GM19324 (cell line): Measurements from ENCODE around the gene GPR153.

ENCODE experiments used
- ATAC-seq: cut with Tn5 transposase; IDR thresholded peaks from one replicate; pipeline ENCODE4 v1.9.1; 2021; ENCODE audit warnings: mild to moderate bottlenecking, moderate library complexity; ENCODE audit not compliant: unreplicated experiment, low FRiP score

Gene GPR153

DNA sequence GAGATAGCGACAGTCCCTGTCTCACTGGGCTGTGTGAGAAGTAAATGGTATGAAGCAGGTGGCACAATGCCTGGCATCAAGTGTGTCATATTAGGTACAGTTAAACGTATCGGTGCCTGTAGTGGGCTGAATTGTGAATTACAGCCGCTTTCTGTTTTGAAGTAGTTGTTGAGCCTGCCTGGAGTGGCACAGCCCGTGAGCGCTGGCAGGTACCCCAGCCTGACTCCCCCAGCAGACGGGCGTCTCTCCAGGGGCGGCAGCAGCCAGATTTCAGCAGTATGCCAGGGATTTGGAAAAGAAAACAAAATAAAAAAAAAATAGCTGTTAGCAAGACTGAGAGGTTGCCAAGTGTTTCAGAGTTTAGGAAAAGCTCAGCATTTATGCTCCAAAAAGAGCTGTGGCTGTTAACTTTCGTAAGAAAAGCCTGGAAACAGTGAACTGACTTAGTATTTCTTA is 26.6 kb upstream of the GPR153 start:
- no peak for ATAC-seq

DNA sequence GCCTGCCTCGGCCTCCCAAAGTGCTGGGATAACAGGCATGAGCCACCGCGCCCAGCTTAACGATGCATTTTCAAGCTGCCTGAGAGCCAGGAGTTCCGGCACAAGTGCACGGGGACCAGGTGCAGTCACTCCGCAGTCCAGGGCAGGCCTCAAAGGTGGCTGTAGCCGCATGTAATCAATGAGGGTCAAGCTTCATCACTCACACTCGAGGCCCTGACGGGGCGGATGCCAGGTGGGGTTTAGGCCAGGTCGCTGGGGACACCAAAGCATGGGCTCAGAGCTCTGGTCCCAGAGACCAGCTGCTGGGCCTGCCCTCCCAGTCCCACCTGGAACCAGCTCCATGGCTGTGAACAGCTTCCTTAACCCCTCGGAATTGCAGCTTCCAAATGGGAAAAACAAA is 26.1 kb upstream of the GPR153 start:
- ATAC-seq, result no peak

DNA sequence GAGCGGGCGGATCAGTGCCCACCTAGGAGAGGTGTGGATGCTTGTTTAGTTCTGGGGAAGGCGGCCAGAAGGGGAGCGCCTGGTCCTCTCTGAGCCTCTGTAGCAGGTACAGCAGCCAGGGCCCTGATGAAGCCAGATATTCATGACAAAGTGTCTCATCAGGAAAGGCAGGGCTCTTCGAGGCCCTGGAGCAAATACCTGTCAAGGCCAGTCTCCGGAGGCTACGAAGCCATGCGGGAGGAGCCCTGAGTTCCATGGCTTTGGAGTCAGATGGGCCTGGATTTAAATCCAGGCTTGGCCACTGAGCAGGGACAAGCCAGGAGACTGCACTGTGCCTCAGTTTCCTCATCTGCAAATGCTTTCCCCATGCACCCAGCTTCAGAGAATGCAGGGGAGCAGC is 25.4 kb upstream of the GPR153 start:
- ATAC-seq, result no peak

DNA sequence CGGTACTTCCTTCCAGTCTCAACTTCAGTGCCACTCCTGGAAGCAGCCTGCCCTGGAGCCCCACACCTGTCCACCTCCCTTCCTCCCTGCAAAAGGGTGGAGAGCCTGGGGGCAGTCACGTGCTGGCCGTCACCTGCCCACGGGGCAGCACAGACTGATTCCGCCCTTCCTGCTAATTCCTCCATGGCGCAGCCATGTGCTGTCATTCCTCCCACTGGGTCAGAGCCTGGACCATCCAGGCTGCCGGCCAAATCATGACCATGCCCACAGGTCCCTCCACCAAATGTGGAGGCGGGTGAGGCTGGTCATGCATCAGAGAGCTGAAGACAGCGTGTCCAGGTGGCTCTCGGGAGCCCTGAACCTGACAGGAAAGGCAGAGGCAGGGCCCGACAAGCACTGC is 24.4 kb upstream of the GPR153 start:
- no peak for ATAC-seq

DNA sequence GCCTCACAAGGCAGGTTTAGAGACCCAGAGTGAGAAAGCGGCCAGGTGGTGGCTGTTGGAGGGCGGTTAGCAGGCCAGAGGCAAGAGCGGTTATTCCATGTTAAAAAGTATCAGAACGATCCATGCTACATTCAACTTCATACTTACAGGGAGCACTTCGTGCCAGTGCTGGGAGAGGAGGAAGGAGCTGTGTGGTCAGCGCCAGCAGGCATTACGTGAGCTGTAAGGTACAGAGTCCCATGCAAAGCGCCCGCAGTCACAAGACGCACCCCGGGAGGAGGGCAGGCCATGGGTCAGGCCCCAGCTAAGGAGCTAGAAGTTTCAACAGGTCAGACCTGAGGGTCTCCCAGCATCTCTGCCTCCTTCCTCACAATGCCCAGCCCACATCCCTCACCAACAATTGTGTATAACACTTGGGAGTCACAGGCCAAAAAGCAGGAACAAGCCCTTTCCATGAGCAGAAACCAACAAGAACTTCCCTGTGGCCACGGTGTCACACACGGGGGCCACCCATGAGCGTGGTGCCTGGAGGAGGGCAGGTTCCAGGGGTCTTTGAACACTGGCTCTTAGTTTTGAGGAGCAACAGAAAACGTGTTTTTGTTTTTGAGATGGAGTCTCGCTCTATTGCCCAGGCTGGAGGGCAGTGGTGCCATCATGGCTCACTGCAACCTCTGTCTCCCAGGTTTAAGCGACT is 21.8 kb upstream of the GPR153 start:
- ATAC-seq, result no peak

DNA sequence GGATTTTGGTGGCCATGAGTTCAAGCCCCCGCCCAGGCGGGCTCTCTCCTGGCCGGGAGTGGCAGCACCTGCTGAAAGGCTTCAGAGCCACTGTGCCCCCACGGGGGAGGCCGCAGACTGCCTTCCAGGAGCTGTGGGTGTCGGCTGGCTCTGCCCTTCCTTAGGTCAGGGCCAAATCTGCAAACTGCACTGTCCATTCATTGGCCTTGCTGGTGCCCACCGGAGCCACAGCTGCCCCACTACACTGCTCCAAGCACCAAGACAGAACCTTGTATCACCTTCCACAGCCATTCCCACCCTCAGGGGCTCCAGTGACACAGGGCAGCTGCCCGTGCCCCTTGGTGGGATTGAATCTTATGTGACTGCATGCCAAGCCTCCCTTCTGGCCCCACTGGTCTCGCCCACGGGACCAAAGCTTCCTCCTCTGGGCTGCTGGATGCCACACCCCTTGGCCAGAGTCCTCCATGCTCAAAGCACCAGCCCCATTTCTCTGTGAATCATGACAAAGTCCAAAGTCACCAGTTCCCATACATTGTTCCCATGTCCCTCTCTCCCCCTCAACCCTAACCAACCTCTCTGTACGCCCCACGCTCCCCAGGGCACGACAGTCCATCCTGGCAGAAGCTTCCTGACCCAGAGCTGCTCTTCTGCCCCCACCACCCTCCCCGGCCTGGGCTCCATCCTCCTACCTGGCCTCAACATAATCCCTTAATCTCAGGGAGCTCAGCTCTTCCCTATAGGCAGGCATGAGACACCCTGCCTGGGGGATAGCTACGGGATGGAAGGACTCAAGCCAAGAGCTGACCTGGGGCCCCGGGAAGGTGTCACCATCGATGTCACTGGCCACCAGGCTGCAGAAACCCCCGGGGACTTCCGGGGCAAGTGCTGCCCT is 20.9 kb upstream of the GPR153 start:
- no peak for ATAC-seq

DNA sequence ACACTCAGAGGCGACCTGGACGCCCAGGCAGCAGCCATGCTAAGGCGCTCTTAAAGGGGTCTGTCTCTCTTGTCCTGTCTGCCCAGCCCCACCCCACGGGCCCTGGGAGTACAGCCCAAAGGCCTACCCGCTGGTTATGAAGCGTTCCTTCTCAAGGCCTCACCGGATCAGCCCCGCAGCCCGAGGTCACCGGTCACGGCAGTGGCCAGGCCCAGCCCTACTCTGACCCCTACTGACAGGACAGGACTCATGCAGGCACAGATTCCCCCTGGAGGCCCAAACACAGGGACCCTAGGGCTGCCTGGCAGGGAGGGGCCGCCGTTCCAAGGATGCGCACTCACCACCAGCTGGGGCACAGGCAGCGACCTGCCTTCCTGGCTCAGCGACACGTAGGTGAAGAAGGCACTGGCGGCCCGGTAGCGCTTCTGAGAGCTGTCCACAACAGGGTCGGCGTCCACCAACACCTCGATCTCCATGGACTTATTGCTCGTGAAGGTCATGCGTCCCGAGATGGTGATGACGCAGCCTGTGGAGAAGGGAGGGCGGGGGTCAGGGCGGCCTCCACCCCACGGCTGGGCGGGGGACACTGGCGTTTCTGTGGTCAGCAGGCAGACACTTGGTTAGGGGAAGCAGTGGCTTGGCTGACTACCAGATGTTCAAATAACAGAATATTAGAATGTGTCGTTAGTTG is 20.0 kb upstream of the GPR153 start:
- ATAC-seq, result no peak

DNA sequence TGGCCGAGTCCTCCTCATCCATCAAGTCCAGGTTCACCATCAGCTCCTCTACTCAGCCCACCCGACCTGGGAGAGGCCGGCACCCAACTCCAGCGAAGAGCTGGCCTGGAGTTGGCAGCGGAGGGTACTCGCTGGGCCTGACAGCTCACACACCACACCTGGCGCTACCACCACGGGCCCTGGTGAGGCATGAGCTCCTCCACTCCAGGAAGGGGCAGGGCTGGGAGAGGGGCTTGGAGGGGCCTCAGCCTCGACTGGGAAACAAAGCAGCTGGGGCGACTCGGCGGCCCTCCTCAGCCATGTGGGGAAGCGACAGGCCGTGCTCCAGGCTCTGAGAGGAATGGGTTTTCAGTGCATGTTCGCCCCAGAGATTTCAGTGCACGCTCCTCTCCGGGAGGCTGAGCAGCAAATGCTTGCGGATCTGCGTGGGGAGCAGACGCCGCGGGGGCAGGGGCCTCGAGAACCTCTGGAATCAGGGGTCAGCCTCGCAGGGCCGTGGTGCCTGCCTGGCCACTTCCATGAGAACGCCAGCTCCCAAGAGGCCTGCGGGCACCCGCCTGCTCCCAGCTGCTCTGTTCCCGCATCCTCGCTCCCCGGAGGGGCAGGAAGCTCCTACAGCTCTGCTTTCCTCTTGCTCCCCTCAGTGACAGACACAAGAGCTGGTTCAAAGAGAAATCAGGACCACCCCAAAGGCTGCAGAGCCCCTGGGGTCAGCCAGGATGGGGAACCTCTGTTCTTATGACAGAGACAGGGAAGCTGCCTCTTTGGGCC is 18.9 kb upstream of the GPR153 start:
- ATAC-seq, result no peak

DNA sequence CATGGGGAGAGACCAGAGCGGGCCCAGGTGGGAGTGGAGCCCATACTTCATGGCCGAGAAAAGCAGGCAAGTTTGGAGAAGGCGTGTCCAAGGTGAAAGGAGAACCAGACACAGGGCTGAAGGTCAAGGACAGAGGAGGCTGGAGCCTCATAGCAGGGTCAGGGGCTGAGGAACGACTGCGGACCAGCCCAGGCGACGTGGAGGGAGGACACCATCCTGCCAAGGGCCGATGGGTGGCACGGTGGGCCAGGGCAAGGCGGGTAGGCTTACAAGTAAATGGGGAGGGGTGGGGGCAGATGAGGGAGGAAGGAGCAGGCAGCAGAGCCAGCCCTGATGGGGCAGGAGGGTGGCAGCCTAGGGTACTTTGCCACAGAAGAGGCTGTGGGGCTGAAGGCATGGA is 18.2 kb upstream of the GPR153 start:
- no peak for ATAC-seq

DNA sequence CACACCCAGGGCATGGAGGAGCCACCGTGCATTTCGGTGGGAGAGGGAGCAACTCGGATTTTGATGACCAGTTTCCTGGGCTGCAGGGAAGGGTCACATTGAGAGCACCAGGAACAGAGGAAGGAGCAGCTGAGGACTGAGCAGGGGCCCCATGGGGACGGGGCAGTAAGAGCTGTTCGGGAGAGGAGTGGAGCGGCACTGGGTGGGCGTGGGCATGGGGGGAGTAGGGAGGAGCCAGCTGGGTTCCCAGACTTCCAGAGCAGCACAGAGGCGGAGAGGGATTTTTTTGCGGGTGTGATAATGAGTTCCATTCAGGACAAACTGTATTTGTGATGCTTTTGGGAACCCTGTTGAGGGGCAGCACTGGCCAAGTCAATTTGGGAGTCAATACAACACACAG is 17.4 kb upstream of the GPR153 start:
- ATAC-seq, result no peak

DNA sequence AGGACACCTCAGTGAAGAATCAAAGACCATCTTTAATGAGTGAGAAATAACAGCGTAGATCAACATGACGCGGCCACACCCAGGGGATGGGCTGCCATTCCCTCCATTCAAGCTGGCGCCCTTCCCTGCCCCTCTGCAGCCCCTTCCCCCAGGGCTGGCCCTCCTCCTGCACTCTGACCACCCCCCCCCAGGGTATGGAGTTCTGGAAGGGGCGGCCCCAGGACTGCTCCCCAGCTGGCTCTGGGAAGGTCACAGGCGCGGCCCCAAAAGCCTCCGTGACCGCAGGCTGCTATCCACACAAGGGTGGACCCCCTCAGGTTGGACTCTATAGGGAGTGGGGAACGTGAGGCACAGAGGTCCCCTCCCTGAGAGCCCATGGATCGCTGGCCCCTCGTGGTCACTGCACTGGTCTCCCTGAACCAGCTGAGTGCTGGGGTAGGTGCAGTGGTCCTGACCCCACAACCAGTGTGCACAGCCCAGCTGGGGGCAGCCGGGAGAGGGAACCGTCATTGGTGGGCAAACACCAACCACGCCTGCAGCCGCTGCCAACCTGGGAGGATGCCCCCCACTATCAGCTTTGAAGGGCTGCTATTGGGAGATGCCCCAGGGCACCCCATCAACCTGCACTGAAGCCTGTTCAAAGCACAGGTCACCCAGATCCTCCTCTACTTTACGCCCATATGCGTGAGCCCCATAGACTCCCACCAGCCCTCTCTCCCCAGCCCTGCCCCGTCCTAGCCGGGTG is 16.1 kb upstream of the GPR153 start:
- ATAC-seq, result no peak

DNA sequence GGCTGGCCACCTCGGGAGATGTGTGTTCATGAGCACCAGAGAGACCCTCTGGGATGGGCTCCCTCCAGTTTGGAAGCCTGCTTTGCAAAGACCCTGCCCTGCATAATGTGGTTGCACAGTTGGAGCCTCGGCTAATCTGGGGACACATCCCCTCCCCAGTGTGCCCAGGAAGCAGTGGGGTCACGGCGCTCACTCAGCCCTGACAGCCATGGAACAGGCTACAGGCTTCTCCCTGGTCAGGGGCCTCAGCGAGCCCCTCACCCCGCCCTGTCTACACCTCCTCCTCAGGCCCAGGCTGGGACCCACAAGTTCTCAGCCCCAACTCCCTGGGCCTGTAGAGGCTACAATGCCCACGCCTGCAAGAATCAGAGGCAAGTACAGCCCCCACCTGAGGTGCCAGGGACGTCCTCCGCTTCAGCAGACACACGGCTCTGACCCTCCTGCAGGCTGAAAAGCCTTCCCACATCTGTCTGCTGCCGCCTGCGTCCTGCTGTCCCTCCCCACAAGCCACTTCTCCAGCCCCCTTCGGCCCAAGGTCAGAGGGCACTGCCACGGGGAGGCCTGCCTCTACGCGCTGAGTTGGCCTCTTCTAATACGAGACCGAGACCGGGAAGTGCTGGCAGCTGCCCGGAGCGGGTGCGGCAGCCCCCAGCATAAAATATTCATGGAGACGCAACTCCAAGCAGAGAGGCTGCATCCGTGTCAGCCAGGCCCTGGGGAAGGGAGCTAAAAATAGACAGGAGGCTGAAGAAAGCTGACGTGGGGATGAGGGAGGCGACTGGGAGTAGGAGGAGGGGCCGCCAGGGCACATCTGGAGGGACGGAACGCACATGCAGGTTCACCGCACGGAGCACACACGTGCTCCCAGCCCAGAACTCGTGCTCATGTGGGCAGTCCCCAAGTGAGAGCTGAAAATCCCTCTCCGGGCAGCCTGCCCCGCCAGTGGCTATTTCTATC is 15.2 kb upstream of the GPR153 start:
- ATAC-seq, result no peak

DNA sequence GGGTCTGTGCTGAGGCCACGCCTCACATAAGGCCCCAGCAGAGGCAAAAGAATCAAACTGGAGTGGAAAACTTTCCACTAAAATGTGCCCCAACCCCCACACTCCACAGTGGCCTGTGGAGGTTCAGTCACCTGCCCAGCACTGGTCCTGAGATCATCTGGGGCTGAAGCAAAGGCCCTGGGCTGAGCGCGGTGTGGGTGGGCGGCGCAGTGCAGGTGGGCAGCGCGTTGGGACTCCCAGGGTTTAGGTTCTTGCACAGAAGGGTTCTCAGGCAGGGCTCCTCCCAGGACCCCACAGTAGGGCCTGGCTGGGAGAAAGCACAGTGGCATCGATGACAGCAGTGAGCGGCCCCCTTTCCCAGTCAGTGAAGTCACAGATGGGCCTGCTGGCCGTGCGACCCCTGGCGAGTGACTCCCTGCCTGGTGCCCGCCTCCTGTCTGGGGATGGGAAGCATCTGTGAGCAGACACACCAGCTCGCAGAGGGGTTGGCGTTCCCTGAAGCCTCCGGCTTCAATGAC is 13.8 kb upstream of the GPR153 start:
- no peak for ATAC-seq

DNA sequence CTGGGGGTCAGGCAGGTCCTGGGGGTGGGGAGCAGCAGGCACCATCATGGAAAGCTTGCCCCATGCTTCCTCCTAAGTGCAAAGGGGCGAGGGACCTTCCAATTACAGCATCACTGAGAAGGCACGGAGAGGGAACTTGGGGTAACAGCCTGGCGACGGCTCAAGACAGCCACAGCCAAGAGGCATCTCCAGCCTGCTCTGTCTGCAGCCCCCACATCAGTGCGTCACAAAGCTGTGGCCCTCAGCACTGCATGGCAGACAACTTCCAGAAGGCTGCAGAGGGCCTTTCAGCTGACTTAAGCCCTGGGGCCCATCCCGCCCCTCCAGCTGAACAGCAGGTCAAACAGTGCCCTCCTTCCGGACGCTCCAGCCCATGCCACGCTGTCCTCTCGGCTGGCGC is 13.2 kb upstream of the GPR153 start:
- no peak for ATAC-seq

DNA sequence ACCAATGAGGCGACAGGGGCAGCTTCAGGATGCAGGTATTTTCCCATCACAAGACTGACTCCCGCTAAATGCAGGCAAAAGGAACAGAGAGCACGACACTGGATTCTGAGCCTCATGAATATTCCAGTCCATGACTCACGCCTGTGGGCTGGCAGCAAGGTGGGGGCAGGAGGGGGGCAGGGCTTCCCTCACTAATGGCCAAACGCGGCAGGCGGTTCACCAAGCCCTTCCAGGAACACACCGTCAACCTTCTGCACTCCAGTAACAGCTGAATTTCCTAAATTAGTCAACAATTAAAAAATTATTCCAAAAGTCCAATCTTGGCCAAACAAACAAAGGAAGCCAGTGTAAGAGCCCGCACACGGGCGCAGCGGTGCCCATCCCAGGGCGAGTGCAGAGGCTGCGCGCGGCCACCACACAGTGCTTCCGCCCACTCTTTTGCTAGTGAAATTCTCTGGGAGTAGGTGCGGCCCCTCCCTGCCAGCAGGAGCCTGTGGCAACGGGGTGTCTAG is 12.5 kb upstream of the GPR153 start:
- no peak for ATAC-seq

DNA sequence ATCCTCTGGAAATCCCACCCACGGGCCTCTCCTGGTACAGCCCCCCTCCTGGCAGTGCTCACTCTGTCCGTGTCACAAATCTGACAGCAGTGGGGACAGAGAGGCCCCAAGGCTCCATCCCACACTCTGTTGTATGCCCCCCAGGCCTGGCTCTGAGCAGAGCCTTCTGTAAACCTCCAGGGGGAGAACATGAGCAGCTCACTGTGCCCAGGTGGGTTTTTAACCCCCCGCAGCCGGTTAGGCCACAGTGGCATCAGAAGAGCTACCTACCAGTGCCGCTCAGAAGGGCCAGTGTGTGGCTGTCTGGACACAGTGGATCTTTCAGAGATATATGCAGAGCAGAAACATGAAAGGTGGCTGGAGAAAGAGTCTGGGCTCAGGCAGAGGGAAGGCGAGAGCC is 12.0 kb upstream of the GPR153 start:
- no peak for ATAC-seq

DNA sequence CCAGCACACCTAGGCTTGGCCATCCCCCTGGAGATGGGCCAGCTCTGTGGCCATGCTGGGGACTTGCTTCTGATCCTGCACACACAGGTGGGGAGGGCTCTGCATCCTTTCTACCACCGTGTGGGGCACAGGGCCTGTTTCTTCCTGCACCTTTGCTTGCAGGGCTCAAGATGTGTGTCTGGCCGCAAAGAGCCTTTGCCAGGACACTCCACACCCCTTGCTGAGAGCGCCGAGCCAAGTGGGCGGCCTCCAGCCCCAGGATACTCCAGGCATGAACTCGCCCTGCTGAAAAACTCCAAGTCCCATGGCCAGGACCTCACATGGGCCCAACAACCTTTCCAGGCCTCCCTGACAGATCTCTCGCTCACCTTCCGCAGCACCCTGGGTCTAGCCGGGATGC is 11.6 kb upstream of the GPR153 start:
- no peak for ATAC-seq

DNA sequence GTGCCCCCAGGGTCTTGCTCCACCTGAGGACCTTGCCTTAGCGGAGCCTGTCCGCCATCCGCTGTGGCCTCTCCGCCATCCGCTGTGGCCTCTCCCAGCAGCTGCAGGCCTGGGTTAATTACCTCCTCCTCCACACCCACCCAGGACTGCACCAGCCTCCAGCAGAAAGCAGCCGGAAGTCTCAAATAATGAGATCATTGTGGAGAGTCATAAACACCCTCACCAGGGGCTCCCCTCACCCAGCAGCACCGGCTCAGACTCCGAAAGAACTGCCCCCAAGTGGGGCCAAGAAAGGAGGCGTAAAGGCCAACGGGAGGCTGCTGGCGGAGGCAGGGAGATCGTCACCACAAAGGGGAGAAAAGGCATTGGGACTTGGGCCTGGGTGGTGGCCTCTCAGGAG is 10.7 kb upstream of the GPR153 start:
- ATAC-seq, result no peak
